HG02610 (cell line): ENCODE data around the gene CDH26.
"Not testable (repeated sequence)": the region's sequence is repeated elsewhere in the genome, so short reads cannot be mapped to it uniquely, and the experiment has no call there.

ENCODE experiments used
- ATAC-seq: cut with Tn5 transposase; IDR thresholded peaks from one replicate; pipeline ENCODE4 v1.9.1; 2021; ENCODE audit warnings: mild to moderate bottlenecking, moderate library complexity; ENCODE audit not compliant: unreplicated experiment

The CDH26 gene

DNA sequence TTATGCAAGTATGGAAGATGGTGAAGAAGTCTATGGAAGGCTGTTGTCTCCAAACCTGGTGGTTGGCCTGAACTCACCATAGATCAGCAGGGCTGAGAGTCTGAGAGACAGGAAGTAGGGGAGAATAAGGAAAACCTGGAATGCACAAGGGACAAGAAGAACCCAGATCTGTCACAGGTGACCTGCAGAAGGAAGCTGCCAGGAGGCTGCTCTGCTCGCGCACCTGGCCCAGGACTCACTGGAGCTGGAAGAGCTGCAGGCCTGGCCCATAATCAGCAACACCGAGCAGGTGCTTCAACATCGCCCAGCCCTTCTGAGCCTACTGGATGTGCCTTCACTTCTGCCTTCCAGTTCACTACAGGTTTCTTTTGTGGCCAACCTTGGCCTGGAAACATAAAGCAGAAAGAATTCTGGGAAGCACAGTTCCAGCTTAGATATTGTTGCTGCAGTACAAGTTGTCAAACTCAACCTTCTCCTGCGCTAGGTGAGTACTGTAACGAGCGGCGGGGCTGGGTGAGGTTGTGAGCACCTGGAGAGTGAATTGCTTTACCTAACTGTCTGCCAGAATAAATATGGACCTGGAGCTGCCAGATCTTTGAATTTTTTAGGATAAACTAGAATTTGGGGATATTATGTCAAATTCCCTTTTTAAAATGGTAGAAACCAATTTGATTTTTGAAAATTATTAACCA lies 82.4 kb downstream of the CDH26 start:
- ATAC-seq: no peak

GRCh38 chr20:60041436-60042165 lies 83.4 kb downstream of the CDH26 start:
- not testable (repeated sequence) for ATAC-seq

DNA sequence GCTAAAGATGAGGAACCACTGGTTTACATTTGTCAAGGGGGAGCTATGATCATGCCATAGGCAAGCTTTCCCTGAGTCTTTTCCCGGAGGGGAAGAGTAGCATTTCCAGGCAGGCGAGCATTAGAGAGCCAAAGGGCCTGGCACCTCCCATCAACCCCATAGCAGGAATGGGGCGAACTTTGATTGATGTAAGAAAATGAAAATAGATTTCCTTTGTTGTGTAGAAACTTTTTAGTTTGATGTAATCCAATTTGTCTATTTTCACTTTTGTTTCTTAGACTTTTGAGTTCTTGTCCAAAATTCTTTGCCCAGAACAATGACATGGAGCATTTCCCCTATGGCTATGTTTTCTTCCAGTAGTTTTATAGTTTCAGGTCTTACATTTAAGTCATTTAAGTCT lies 85.2 kb downstream of the CDH26 start:
- ATAC-seq: no peak

GRCh38 chr20:60046011-60046413 lies 87.8 kb downstream of the CDH26 start:
- no peak for ATAC-seq

- ATAC-seq: no peak
Measured at GRCh38 chr20:60046436-60046835, 88.2 kb downstream of the CDH26 start.

DNA sequence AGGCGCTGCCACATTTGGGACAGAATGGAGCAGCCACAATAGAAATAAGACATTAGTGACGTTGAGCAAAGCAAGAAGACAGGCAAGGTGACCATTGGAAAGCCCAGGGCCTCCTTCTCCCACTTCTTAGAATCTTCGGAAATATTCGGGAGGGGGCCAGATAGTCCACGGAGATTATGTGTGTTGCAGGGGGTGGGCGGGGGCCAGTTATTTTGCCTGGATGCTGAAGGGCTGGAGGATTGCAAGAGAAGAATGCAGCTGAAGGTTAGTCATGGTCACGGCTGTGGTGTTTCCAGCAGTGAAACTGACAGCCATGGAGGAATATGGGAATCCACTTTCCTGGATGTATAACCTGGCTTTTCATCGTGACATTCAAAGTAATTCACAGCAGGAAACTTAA lies 88.6 kb downstream of the CDH26 start:
- ATAC-seq: no peak

- no peak for ATAC-seq
Measured at GRCh38 chr20:60048634-60049521, 90.7 kb downstream of the CDH26 start.

GRCh38 chr20:60049601-60050000 lies 91.4 kb downstream of the CDH26 start:
- no peak for ATAC-seq

DNA sequence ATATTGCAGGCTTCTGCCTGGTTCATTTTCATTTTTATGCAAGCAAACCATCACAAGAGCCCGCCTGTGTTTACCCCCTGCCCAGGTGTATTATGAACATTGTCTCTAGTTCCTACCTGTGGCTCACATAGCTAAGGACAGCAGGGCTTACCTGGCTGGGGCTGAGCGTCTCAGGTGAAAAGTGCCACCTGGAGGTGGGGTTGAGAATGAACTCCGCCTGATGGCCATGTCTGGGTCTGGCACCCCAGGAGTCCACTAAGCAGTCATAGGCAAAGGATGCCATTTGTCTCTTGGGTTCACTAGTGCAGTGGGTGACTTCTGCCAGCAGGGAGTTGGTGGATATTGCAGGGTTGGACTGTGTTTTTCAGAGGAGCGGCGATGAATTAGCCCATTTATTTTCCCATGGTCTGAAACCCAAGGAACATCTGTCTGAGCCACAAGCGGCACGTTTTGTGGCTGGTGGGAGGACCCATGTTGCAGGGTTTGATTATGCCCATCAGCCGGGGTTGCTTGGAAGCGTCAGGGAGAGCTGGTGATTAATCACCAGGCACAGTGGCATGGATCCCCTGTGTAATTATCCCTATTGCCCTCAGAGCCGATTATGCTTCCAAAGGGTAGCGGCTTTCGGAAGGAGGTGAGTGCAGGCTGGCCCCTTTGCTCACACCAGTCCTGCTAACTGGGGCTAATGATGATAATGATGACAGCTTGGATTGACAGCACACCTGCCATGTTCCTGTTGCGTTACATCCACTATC lies 92.1 kb downstream of the CDH26 start:
- ATAC-seq: no peak

GRCh38 chr20:60051911-60052310 lies 93.7 kb downstream of the CDH26 start:
- ATAC-seq: no peak

- no peak for ATAC-seq
Measured at GRCh38 chr20:60052322-60052721, 94.1 kb downstream of the CDH26 start.

- ATAC-seq: no peak
Measured at GRCh38 chr20:60053125-60053817, 95.0 kb downstream of the CDH26 start.

DNA sequence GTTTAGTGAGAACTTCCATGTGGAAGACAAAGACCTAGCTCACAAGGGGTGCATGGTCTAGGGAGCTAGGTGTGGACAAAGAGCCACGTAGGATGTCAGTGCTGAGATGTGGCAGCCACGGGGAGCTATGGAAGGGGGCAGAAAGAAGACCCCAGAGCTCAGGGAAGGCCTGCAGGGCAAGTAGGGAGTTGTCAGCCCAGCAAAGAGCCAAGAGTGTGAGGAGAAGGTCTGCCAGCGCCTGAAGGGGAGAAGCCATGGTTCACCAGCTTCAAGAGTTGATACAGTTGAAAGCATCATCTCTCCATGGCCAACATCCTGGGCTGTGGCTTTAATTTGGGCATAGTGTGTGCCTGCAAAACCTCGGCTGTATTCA lies 95.6 kb downstream of the CDH26 start:
- ATAC-seq: no peak

DNA sequence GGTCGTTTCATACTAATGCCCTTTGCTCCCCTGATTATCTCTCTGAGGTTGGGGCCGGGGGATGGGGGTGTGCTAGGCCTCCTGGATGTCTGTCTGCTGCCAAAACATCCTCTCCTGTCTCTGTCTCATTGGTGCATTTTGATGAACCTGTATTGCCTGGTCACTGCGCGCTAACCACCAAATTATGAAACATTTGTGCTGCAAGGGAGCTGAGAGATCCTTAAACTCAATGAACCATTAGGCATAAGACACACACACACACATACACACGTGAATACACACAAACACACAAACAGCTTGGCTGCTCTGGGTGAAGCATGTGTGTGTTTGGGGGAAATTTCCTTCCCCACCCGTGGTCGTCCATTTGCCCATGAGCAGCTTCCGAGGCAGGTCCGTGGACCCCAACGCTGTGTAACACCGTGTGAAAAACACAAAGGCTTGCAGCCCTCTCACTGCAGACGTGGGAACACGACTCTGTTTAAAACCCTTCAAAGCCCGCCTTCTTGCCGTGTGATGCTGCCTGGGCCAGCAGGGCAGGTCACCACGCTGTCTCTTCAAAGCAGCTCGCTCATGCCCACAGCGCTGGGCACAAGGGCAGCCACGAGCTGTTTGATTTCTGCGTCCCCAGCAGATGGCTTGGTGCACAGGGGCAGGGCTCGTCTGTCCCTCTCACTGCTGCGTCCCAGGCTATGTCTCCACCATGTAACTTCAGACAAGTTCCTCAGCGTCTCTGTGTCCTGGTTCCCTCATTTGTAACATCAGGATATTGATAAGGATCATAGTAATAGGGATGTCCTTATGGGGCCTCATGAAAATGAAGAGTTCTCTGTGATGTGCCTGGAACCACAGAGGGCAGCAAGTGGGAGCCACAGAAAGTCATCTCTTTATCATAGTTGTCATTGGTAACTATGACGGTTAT lies 96.8 kb downstream of the CDH26 start:
- ATAC-seq: no peak

GRCh38 chr20:60055740-60056139 lies 97.5 kb downstream of the CDH26 start:
- ATAC-seq: no peak

GRCh38 chr20:60056407-60057122 lies 98.3 kb downstream of the CDH26 start:
- no peak for ATAC-seq

GRCh38 chr20:60057123-60057865 lies 99.1 kb downstream of the CDH26 start:
- ATAC-seq: no peak
